Stimulated activated CD8-positive, alpha-beta memory T cell treated with anti-CD3 and anti-CD28 coated beads, Interleukin-12 subunit alpha, Interleukin-12 subunit beta, amount 100 ng/mL, for 24 hours (primary cell): ENCODE data around the gene RRP36.

Experiments
- DNase-seq: peaks from one replicate; pipeline ENCODE4 v3.0.0-alpha.2; 2020; ENCODE audit errors: extremely low read depth

The RRP36 gene

DNA sequence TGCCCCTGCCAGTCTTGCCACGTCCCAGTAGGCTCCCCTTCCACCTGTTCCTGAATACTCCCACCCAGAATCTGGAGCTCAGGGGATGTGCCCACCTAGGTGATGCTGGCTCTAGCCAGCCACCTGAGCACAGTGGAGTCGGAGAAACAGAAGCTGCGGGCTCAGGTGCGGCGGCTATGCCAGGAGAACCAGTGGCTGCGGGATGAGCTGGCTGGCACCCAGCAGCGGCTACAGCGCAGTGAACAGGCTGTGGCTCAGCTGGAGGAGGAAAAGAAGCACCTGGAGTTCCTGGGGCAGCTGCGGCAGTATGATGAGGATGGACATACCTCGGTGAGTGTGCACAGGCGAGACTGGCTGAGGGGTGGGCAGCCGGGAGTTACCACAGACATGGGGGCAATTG is 41.4 kb downstream of the RRP36 start:
- DNase-seq: no peak

DNA sequence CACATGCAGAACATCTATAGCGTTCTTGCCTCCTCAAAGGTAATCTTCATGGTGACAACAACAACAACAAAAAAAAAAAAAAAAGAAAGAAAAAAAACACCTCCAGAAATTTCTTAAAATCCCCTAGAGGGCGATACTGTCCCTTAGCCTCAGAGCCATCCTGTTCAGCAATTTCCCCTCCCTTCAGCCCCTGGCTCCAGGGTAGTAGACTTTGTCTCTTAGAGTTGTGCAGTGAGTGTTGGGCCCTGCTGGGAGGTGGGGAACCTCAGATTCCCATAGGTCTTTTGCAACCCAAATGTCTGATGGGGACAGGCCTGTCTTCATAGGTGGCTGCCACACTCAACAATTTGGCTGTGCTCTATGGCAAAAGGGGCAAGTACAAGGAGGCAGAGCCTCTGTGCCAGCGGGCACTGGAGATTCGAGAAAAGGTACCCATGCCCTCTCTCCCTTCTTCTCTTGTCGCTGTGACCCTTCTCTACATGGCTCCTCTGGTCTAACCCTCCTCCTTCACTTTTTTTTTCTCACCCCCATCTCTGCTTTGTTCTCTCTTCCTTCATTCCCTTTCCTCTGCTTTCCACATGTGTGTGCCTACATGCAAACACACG is 48.7 kb downstream of the RRP36 start:
- no peak for DNase-seq

DNA sequence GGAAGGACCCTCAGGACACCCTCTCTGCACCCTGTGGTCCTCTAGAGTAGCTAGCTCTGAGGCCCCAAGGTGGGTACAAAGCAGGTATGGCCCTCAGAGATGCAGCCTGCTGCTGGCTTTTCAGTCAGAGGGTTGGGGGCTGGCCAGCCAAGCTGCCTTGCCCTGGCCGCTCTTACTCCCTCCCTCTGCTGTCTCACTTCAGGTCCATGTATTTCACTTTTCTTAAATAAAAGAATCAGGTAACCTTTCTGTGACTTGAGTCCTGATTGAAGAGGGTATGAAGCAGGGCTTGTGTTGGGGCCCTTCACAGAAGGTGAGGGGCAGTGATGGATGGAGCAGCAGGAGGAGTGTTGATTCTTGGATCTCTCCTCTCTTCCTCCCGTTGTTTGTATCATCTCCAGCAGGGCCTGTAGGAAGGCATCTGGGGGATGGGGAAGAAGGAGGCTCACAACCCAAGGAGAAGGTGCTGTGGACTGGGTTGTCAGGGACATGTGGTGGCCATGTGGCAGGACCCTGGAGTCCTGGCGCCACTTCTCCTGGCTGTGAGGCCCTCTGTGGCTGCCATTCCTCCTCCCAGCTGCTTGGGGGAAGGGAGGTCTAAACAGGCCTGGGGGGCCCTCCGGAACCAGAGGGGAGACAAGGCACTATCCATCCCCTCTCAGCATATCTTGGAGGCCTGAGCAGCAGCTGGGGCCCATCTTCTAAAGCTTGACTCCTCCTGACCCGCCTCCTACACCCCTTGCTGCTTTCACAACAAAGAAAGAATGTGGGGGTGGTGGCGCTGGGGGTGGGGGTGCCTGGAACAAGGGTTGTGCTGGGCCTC is 53.6 kb downstream of the RRP36 start:
- DNase-seq: no peak

DNA sequence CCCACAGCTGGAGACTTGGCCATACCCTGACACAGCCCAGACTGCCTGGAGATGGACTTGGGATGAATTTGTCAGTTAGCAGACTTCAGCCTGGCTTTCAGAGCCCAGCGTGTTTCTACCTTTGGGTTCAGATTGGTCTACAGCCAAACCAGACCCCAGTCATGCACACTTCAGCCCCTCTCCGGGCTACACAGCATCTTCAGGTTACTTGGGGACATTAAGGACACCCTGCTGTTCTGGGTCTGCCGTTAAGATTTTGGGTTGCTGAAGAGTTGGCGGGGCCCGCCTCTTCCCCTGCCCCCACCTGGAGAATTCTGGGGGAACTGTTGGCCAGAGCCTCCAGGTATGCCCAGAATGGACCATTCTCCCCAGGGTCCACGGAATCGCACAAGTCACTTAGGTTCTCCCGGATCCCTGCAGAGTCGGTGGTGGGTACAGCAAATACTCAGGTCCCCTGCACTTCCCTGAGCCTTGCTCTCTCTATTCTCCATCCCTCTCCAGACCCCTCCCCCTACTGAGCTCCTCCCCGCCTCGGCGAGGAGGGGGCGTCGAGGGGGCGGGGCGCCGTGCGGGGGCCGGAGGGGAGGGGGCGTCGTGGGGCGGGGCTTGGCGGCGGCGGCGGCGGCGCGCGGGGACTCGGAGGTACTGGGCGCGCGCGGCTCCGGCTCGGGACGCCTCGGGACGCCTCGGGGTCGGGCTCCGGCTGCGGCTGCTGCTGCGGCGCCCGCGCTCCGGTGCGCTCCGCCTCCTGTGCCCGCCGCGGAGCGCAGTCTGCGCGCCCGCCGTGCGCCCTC is 54.4 kb downstream of the RRP36 start, which contains the start of gene PTK7:
Gene PTK7 (plus strand): TSS at position 645 of the 794 bp plus-strand sequence. CDS start 175 bp downstream, outside the sequence.
- DNase-seq: no peak

DNA sequence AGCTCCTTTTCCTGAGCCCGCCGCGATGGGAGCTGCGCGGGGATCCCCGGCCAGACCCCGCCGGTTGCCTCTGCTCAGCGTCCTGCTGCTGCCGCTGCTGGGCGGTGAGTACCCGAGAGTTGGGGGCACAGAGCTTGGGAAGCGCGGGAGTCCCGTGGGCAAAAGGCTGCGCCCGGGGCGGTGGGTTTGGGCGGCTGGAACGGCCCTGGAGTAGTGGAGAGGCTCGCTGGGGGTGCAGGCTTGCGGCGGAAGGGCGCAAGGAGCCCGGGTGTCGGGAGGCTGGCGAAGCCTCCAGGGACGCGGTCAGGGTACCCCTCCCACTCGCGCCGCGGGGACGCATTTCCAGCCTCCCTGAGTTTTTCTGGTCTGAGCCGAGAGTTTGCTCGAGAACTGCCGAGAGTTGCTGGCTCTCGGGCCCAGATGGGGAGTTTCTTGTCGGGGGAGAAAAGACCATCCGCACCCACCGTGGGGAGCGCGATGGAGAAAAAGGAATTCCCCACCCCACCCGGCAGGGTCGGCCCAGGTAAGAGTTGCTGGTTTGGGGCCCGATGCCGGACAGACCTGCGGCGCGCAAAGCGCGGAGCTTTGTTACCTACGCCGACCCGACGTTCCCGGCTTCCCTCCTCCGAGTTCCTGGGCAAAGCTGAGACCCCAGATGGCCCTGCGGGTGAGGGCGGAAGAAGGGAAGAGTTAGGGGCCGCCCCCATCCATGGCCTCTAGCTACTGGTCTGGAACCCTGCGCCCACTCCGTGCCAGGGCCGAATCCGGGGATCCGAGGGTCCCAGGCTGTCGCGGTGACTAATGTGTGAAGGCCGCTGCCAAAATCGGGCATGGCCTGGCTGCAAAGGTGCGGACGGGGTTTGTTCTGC is 55.3 kb downstream of the RRP36 start:
- DNase-seq: no peak

DNA sequence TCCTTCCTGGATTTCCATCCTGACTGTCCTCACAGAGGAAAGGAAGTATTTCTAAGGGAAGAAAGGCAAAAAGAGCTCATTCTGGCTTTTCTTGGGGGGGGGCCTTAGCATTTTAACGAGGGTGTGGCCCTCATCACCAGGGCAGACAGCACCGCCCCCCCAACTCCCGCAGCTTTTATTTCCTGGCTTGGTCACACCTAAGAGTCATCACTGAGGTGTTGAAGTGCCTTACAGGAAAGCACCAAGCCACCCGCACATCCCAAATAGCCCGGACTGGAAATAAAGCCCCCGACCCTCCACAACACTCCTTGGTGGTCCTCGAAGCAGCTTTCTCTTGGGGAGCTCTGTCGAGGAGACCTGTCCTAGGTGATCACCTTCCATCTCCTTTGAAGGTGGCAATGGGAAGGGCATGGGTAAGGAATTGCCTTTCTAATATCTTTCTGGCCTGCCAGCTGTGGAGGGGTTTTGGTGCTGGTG is 55.9 kb downstream of the RRP36 start:
- DNase-seq: no peak

DNA sequence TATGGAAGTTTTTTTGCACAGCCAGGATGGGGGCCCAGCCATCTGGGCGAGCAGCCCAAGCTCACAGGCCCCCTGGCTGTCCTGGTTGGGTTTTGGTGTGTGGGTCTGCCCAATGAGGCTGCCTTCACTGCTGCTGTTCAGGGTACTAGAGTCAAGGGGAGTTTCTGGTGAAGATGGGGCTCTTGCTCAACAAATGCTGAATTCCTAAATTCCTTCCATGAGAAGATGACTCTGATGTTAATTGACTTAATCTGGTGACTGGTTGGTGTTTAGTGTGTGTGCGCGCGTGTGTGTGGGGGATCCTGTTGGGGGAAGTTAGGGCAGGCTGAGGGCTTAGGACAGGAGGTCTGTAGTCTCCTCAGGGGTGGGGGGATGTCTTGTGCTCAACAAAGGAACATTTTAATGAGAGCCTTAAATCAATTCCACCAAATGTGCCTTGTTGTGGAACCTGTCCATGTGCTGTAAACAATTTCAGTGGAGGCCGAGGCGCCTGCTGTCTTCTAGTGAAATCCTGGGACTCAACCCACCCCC is 56.6 kb downstream of the RRP36 start:
- no peak for DNase-seq

DNA sequence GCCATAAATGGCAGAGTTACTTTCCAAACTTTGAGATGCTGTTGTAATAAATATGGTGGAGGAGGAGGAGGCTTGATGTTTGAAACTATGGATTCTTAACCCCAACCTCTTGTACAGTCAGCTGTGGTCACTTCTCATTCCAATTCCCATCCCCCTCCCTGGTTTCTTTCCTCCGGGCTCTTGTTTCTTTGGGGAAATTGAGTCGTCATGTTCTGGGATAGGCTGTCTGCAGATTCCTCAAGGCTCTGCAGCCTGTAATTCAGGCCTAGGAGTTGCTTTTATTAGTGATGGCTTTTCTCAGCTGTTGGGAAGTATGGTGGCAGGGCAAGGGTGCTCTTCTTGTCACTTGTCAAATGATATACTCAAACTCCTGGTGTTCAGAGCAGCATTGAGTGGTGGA is 57.3 kb downstream of the RRP36 start:
- no peak for DNase-seq
